T-cell (primary cell): ENCODE data around the gene MAGOH. TPM values are rescaled to one million over a fixed set of nuclear protein-coding genes. Genes with fewer than 3 reads are reported as not detected.

Experiments
- ATAC-seq, 4 experiments: fragments of 200-7000 bp in 3 of 4; fragments of 150-1000 bp in 1 of 4; cut with Tn5 transposase; replicated peaks in 1 of 4; 1 replicate in 3 of 4; 2 replicates in 1 of 4; pipeline ENCODE4 v1.10.0; 2021; ENCODE audit warnings: moderate library complexity in 3 of 4, mild to moderate bottlenecking in 2 of 4, moderate number of reproducible peaks in 1 of 4
- CTCF ChIA-PET, 2 donors: fragments of 300-600 bp; sonication (Branson Sonifier 250); formaldehyde crosslinking; loops; one replicate each; lab custom pipeline; 2022; ENCODE audit warnings: antibody characterized with exemption in 2 of 2; lab: Charles Lee
- POLR2A ChIA-PET, 2 donors: fragments of 300-600 bp; sonication (Branson Sonifier 250); formaldehyde crosslinking; loops; one replicate each; lab custom pipeline; 2022; ENCODE audit warnings: antibody characterized with exemption in 2 of 2; lab: Charles Lee
- DNase-seq, 35 experiments: peaks; one replicate each; pipeline versions ENCODE4 v3.0.0 to v3.0.0-alpha.2; 2013 to 2023
- H3K27ac ChIP-seq: one replicate; pipeline ENCODE4 v1.5.1; 2013; ENCODE audit warnings: low read length
- H3K27me3 ChIP-seq, 2 experiments: replicated peaks in 1 of 2; 1 replicate in 1 of 2; 2 replicates in 1 of 2; pipeline versions ENCODE4 v1.6.1 to v1.7.0; 2013; ENCODE audit warnings: low read length in 1 of 2, mixed read lengths in 1 of 2; ENCODE audit not compliant: control insufficient read depth in 2 of 2, insufficient read depth in 2 of 2; ENCODE audit errors: extremely low read depth in 1 of 2
- H3K36me3 ChIP-seq, 2 donors: 1 replicate in 1 of 2; 2 replicates in 1 of 2; pipeline versions ENCODE4 v1.6.1 to v1.7.0; 2013; ENCODE audit warnings: low read length in 1 of 2; ENCODE audit not compliant: control insufficient read depth in 2 of 2, insufficient read depth in 1 of 2; ENCODE audit errors: extremely low read depth in 1 of 2
- H3K4me1 ChIP-seq, 2 experiments: 1 replicate in 1 of 2; 2 replicates in 1 of 2; pipeline versions ENCODE4 v1.6.1 to v1.7.0; 2013; ENCODE audit warnings: low read length in 2 of 2, mixed read lengths in 1 of 2; ENCODE audit not compliant: insufficient read depth in 2 of 2, control insufficient read depth in 1 of 2; ENCODE audit errors: extremely low read depth in 1 of 2
- H3K4me3 ChIP-seq, 2 donors: 1 replicate in 1 of 2; 2 replicates in 1 of 2; pipeline versions ENCODE4 v1.5.1 to v1.7.0; 2013; ENCODE audit warnings: mild to moderate bottlenecking in 2 of 2, low read length in 1 of 2, moderate library complexity in 1 of 2; ENCODE audit not compliant: control insufficient read depth in 1 of 2; ENCODE audit errors: extremely low read depth in 1 of 2
- H3K9me3 ChIP-seq: 2 replicates; pipeline ENCODE4 v1.7.0; 2013
- H3K27ac Mint-ChIP-seq, 2 donors: one replicate each; pipeline ENCODE4 v1.8.0; 2020 to 2021; ENCODE audit warnings: mild to moderate bottlenecking in 2 of 2, mixed read lengths in 2 of 2
- H3K27me3 Mint-ChIP-seq, 2 donors: one replicate each; pipeline ENCODE4 v1.8.0; 2021 to 2022; ENCODE audit warnings: mixed read lengths in 2 of 2
- H3K36me3 Mint-ChIP-seq: one replicate; pipeline ENCODE4 v1.8.0; 2021; ENCODE audit warnings: mixed read lengths
- H3K4me1 Mint-ChIP-seq, 3 donors: one replicate each; pipeline ENCODE4 v1.8.0; 2020 to 2022; ENCODE audit warnings: mixed read lengths in 3 of 3, mild to moderate bottlenecking in 1 of 3
- H3K4me3 Mint-ChIP-seq, 3 donors: one replicate each; pipeline ENCODE4 v1.8.0; 2020 to 2022; ENCODE audit warnings: mild to moderate bottlenecking in 3 of 3, mixed read lengths in 3 of 3, moderate library complexity in 3 of 3
- H3K9me3 Mint-ChIP-seq, 3 donors: one replicate each; pipeline ENCODE4 v1.8.0; 2020 to 2022; ENCODE audit warnings: mixed read lengths in 3 of 3
- WGBS: methylation state at CpG from one replicate; pipeline ENCODE4 v1.1.5; 2013; ENCODE audit warnings: missing lambda C conversion rate; ENCODE audit not compliant: insufficient coverage; 5-methylcytosine and 5-hydroxymethylcytosine counted together
- total RNA-seq, 35 experiments: library from RNA in 6 of 35; stranded (reverse) in 6 of 35; fragments of 120-200 nt in 1 of 35; gene quantifications; one replicate each; pipeline versions ENCODE4 v1.2.1 to v1.2.4 and lab custom pipeline; 2013 to 2026

Gene MAGOH
- total RNA-seq, 5 donors from 2014 or later (not counting 1 experiment from before 2014, with no cell fraction given) = 43.7 to 51.9 (median 51.3) TPM

DNA sequence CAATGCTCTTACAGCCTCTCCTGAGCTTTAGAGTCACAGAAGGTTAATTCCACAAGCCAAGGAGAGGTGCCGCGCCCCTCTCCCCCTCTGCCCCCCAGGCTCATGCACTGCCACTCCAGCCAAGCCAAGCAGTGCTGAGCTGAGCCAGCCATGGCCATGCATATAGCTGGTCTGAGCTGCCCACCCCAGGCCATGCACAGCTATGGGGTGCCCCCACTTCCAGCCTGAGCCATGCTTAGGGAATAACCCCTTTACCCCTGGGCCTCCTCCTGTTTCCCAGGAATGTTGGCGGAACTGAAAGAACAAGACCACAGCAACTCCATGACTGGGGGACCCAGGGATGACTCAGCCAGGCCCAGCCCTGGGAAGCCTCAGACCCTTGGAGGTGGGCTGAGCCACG is 34.0 kb upstream of the MAGOH start:
- H3K9me3 Mint-ChIP-seq = no peaks in the 10 kb centered on the region
- CTCF ChIA-PET = no interaction called here
- H3K4me3 Mint-ChIP-seq = no peak overlapping the region
- H3K4me1 Mint-ChIP-seq = no peaks in the 10 kb centered on the region
- H3K27ac ChIP-seq = no peak overlapping the region
- ATAC-seq = no peak
- no peaks in the 10 kb centered on the region for H3K27me3 ChIP-seq
- H3K36me3 ChIP-seq = peaks cover 0 to 3% of the 10 kb centered on the region in 2 donors
- WGBS = 100% methylated on average over 4 of the region's 4 CpGs
- DNase-seq = no peak
- no peaks in the 10 kb centered on the region for H3K27me3 Mint-ChIP-seq
- no peak overlapping the region for H3K4me3 ChIP-seq
- no peaks in the 10 kb centered on the region for H3K9me3 ChIP-seq
- no peak overlapping the region for H3K27ac Mint-ChIP-seq
- no peaks in the 10 kb centered on the region for H3K4me1 ChIP-seq
- POLR2A ChIA-PET = no interaction called here
- no peaks in the 10 kb centered on the region for H3K36me3 Mint-ChIP-seq

DNA sequence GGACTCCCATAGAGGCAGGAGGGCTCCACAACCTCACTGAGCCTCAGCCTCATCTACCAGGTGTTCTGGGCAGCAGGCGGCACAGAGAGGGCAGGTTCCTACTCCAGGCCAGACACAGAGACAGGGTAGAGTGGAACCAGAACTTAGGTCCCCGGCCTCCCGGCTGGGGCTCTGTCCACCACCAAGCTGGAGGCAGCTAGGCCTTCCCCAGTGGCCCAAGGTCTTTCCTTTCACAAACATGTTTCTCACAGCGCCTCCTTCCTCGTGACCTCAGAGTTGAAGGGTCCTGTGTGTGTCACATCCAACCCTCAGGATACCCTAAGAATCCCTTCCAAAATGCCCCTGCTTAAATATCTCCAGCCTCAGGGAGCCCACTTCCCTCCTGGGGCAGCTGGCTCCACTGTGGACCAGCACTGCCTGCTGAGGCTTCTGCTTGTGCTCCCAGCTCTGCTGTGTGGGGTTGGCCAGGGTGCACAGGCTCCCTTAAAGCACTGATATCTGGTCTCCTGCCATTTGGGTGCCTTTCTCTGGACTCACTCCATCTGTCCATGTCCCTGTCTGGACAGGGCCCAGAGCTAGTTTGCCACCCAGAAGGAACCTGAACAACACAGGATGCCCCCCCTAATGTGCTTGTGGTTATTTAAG is 33.2 kb upstream of the MAGOH start:
- no peaks in the 10 kb centered on the region for H3K4me1 ChIP-seq
- peaks cover 3% of the 10 kb centered on the region in 2 donors for H3K36me3 ChIP-seq
- no peak overlapping the region for H3K4me3 Mint-ChIP-seq
- ChIA-PET POLR2A (no interaction called here), CTCF (no interaction called here)
- peaks cover under 1% of the 10 kb centered on the region for H3K36me3 Mint-ChIP-seq
- no peak for ATAC-seq
- H3K27ac ChIP-seq = no peak overlapping the region
- H3K27me3 ChIP-seq = no peaks in the 10 kb centered on the region
- 100% methylated on average over 5 of the region's 5 CpGs for WGBS
- no peaks in the 10 kb centered on the region for H3K27me3 Mint-ChIP-seq
- no peaks in the 10 kb centered on the region for H3K9me3 ChIP-seq
- no peaks in the 10 kb centered on the region for H3K9me3 Mint-ChIP-seq
- no peak overlapping the region for H3K27ac Mint-ChIP-seq
- H3K4me3 ChIP-seq = no peak overlapping the region
- DNase-seq = no peak
- no peaks in the 10 kb centered on the region for H3K4me1 Mint-ChIP-seq

DNA sequence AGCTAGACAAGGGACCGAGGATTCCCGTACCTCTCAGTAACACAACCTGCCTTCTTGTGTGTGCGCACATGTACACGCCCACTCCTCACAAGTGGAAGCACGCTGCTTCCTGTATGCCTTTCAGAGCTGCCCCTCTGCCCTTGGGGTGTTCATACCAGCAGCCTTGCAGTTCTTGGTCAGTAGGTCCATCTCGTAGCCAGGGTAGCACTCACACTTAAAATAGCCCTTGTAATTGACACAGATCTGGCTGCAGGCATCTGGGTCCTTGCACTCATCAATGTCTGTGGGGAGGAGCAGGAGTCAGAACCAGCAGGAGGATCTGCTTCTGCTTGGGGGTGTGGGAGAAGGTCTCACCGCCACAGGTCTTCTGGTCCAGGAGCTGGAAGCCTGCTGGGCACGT is 32.6 kb upstream of the MAGOH start:
- Histone ChIP-seq H3K36me3 (peaks cover 3 to 8% of the 10 kb centered on the region in 2 donors), H3K9me3 (no peaks in the 10 kb centered on the region), H3K27ac (no peak overlapping the region), H3K4me3 (no peak overlapping the region), H3K4me1 (no peaks in the 10 kb centered on the region), H3K27me3 (no peaks in the 10 kb centered on the region)
- Mint-ChIP-seq H3K27me3 (no peaks in the 10 kb centered on the region), H3K9me3 (no peaks in the 10 kb centered on the region), H3K27ac (no peak overlapping the region), H3K36me3 (peaks cover 7% of the 10 kb centered on the region), H3K4me3 (no peak overlapping the region), H3K4me1 (no peaks in the 10 kb centered on the region)
- POLR2A ChIA-PET = no interaction called here
- CTCF ChIA-PET = no interaction called here
- DNase-seq (no peak), ATAC-seq (no peak)
- WGBS = 100% methylated on average over 7 of the region's 8 CpGs

DNA sequence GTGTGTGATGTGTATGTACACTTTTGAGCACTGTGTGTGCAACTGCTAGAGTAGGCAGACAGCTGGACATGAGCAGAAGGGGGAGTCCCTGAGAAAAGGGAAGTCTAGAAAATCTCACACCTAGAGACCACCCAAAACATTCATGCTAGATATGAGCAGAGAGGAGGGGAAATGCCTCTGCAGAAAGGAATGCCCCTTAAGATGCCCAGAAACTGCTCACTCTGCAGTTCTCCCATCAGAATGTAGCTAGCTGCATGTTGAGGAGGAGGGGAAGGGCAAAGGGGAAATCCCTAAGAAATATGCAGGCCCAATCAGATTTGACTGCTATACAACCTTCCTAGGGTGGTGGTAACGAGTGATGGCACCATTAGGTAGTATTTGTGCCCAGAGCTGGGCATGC is 31.8 kb upstream of the MAGOH start:
- Mint-ChIP-seq H3K9me3 (no peaks in the 10 kb centered on the region), H3K4me1 (no peaks in the 10 kb centered on the region), H3K27me3 (no peaks in the 10 kb centered on the region), H3K4me3 (no peak overlapping the region), H3K36me3 (peaks cover 14% of the 10 kb centered on the region), H3K27ac (no peak overlapping the region)
- peaks cover under 1 to 10% of the 10 kb centered on the region in 2 donors for H3K36me3 ChIP-seq
- CTCF ChIA-PET = no interaction called here
- H3K4me3 ChIP-seq = no peak overlapping the region
- no peak overlapping the region for H3K27ac ChIP-seq
- DNase-seq (no peak), ATAC-seq (no peak)
- no peaks in the 10 kb centered on the region for H3K27me3 ChIP-seq
- H3K9me3 ChIP-seq = no peaks in the 10 kb centered on the region
- POLR2A ChIA-PET = no interaction called here
- H3K4me1 ChIP-seq = no peaks in the 10 kb centered on the region
- WGBS = no CpG with 5 or more reads among the region's 1 CpG

DNA sequence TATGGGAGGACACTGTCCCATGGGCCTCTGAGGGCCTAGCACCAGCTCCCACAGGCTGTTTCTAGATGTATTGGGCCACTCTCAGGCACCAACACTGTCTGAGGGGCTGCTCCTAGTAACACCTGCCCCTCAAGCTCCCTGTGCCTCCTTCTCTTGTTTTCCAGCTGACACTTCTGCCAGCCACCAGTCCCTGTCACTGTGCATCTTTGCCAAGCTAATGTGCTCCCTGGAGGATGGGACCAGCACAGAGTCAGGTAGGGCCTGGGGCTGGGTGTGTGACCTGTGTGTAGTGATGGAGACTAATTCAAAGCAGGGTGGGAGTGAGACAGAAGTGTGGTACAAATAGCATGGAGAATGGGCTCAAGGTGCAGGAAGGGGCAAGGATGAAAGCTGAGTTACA is 29.4 kb upstream of the MAGOH start:
- ATAC-seq = no peak
- CTCF ChIA-PET = interaction anchor here in 1 of 2 donors (0.6 kb wide), 1 partner anchor 1987 kb away, joined by 4 read pairs; no protein-coding TSS in a partner anchor
- H3K9me3 Mint-ChIP-seq = no peaks in the 10 kb centered on the region
- no peak overlapping the region for H3K27ac Mint-ChIP-seq
- no peaks in the 10 kb centered on the region for H3K27me3 Mint-ChIP-seq
- no peaks in the 10 kb centered on the region for H3K4me1 Mint-ChIP-seq
- H3K4me3 Mint-ChIP-seq = no peak overlapping the region
- peaks cover 10 to 31% of the 10 kb centered on the region in 2 donors for H3K36me3 ChIP-seq
- H3K27me3 ChIP-seq = no peaks in the 10 kb centered on the region
- H3K4me1 ChIP-seq = no peaks in the 10 kb centered on the region
- POLR2A ChIA-PET = no interaction called here
- DNase-seq = no peak
- no peak overlapping the region for H3K4me3 ChIP-seq
- H3K27ac ChIP-seq = no peak overlapping the region
- H3K9me3 ChIP-seq = no peaks in the 10 kb centered on the region
- peaks cover 34% of the 10 kb centered on the region for H3K36me3 Mint-ChIP-seq

DNA sequence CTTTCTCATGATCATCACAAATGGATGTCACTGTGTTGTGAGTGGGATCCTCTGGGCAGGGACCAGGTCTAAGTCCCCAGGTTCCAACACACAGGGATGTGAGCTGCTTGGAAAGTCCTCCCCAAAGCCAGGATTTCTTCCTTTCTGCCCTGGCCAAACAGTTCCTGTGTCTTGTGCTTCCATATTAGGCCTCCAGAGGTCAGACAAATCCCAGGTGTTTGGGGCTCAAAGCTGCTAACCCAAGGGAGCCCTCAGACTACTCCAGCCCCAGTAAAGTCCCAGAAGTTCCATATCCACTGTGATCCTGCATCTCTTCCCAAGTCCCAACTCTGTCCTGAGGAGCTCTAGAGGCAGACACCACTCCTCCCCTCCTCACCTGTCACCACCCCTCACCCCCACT is 27.7 kb upstream of the MAGOH start:
- no peaks in the 10 kb centered on the region for H3K4me1 ChIP-seq
- Mint-ChIP-seq H3K4me1 (no peaks in the 10 kb centered on the region), H3K27me3 (no peaks in the 10 kb centered on the region), H3K36me3 (peaks cover 38% of the 10 kb centered on the region), H3K27ac (no peak overlapping the region), H3K9me3 (no peaks in the 10 kb centered on the region), H3K4me3 (no peak overlapping the region)
- H3K27ac ChIP-seq = no peak overlapping the region
- H3K36me3 ChIP-seq = peaks cover 16 to 44% of the 10 kb centered on the region in 2 donors
- H3K4me3 ChIP-seq = no peak overlapping the region
- no peak for ATAC-seq
- CTCF ChIA-PET = no interaction called here
- DNase-seq = no peak
- H3K27me3 ChIP-seq = no peaks in the 10 kb centered on the region
- POLR2A ChIA-PET = no interaction called here
- H3K9me3 ChIP-seq = no peaks in the 10 kb centered on the region

DNA sequence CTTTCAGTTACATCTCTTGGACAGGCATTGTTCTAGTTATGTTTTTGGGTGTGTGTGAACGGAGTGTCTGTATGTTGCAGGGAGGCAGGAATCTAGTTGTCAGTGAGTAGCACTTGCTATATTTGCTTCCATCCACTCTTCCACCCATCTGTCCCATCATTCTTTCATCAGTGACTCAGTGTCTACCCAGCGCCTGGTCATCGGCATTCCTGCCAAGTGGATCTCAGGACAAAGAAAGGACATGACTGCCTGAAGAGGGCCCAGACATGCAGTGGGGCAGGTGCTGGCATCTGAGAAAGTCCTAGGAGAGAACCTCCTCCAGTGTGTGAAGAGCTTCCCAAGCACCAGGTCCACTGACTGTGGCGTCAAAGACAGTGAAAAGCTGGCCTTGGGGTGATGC is 27.3 kb upstream of the MAGOH start:
- Mint-ChIP-seq H3K27ac (no peak overlapping the region), H3K4me3 (no peak overlapping the region), H3K27me3 (no peaks in the 10 kb centered on the region), H3K36me3 (peaks cover 42% of the 10 kb centered on the region), H3K4me1 (no peaks in the 10 kb centered on the region), H3K9me3 (no peaks in the 10 kb centered on the region)
- H3K27ac ChIP-seq = no peak overlapping the region
- H3K36me3 ChIP-seq = peaks cover 16 to 49% of the 10 kb centered on the region in 2 donors
- 100% methylated on average over 2 of the region's 4 CpGs for WGBS
- no peak for DNase-seq
- ChIA-PET CTCF (no interaction called here), POLR2A (no interaction called here)
- H3K4me1 ChIP-seq = no peaks in the 10 kb centered on the region
- ATAC-seq = no peak
- no peak overlapping the region for H3K4me3 ChIP-seq
- no peaks in the 10 kb centered on the region for H3K27me3 ChIP-seq
- no peaks in the 10 kb centered on the region for H3K9me3 ChIP-seq
